NCI-H2107 treated with DMSO at 0.1 percent for 48 hours (cell line): Measurements from ENCODE around the gene PTPRD.

Experiments
- DNase-seq: peaks from one replicate; lab custom pipeline; 2025; ENCODE audit not compliant: unreplicated experiment; lab: John Stamatoyannopoulos, UW

Gene PTPRD

DNA sequence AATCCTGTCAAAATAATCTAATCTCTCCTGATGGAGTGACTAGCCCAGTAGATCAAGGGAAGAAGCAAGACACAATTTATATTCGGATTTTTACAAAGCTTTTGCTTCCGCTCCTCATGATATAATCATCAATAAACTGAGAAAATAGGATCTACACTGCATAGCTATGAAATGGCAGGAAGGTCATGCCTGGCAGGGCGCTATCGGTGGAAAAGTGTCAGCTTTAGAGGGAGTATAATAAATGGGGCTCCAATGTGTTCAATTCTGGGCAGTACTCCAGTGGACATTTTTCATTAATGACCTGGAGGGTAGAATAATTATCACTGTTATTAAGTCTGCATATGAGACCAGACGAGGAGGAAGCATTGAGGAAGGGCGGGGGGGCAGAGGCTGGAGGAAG, 1799.9 kb downstream of the PTPRD start:
- no peak for DNase-seq

DNA sequence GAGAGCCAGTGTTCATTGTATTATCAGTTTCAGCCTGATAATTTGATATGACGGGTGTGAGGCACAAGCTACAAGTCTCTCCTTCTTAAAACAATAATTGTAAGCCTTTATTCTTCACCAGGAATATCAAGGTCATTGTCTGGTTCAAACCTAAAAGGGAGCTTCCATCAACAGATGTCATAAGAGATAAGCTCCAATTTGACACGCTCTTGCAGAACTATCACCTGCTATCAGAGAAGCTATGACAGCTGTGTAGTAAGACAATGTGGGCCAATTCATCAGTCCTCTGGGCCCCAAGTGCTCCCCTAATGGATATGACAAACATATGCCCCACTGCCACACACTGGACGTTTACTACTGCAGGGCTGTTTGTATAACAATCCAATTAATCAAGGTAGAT, 1803.1 kb downstream of the PTPRD start:
- DNase-seq, result no peak

DNA sequence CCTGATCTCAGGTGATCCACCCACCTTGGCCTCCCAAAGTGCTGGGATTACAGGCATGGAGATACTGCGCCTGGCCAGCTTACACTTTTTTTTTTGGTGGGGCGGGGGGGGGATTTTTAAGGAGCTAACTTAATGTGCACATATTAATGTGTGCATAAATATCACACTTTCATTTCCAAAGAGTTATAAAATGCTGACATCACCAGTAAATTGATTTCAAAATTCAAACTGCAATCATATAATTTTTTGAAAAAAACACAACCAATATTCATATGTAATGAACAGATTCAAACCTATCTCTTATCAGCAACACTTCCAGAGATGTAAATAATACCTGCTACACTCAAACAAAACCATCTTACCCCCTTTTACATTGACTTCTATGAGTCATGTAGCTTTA, 1806.7 kb downstream of the PTPRD start:
- no peak for DNase-seq

DNA sequence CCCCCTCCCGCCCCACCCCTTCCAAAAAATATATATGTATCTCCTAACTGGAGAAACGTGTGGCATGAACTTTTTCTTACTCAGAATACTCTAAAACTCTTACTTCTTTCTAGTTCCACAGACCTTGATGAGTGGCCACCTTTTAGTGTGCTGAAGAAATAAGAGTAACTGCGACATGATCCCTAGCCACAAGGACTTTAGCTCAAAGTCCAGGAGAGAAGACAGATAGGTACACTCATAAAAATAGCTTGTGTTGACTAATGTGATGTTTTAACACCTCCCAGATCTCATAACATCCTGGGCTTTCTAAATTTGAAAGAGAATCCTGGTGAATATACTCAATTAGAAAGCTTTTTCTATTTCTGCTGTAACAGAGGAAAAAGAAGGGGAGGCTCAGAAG, 1808.2 kb downstream of the PTPRD start:
- DNase-seq, result no peak

DNA sequence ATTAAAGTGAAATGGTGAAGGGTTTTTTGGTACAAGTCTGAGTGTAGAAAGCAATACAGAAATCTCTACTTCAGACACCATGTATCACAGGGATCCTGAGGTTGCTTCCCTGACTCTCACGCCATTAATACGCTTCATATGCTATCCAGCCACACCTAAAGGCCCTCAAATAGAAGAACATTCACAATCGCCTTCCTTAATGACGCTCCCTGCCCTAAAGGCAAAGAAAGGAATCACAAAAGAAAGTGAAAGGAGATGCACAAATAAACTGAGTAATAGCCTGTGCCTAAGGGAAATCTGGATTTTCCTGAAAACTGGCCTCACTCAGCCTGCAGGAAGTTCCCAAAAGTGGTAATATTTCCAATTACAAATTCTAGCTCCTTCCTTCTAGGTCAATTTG, 1810.6 kb downstream of the PTPRD start:
- no peak for DNase-seq

DNA sequence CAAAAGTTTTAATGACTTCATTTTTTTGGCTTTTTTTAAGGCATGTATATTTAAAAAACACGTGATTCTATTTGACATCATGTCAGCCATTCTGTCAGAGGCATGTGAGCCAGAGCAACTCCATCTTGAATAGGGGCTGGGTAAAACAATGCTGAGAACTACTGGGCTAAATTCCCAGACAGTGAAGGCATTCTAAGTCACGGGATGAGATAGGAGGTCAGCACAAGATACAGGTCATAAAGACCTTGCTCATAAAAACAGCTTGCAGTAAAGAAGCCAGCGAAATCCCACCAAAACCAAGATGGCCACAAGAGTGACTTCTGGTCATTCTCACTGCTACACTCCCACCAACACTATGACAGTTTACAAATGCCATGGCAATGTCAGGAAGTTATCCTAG, 1812.6 kb downstream of the PTPRD start:
- DNase-seq, result no peak

DNA sequence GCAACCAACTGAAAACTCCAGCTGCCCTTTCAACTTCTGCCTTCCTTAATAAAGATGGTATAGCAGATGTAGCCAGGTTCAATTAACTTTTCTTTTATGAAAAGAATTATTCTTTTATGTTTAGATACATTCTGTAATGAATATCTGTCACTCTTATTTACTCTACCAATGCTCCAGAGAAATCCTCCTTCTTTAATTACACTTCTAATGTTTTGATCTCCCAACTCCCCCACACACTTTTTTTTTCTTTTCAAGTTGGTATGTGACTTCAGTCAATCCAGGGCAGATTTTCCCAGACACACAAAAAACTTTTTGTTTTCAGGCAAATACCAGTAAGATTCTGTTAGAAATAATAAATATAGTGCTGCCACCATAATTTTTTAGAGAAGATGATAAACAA, 1813.2 kb downstream of the PTPRD start:
- no peak for DNase-seq

DNA sequence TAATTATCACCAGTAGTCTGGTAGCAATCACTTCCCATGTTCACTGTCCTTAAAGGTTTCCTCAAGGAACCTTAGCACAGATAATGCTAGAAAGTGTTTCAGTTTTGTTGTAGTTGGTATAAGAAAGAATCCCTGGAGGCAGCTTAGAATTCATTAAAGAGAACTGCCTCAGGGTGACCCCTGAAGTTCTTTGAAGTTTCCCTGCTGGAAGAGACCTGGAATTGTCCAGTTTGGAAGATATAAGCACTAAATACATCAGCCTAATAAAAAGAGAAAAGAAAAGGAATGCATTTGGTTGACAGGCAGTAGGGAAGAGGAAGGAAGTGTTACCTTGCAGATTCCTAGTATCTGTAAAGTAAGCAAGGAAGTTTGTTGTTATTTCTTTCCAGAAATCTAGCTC, 1813.6 kb downstream of the PTPRD start:
- no peak for DNase-seq

DNA sequence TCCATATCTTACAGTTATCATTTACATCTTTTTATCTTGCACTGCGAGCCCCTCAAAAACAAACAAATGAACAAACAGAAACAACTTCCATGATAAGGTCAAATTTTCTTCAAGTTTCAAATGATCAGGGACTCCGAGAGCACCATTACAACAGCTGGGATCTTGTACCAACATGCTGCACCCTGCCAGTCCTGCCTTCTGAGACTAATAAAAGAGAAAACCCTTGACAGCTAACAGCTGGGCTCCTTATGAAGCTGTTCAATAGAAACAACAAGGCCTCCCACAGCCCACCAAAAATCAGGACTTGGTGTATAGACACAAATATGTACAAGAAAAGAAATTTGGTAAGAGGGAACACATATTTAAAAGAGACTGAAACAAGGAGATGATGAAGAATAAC, 1828.0 kb downstream of the PTPRD start:
- DNase-seq, result no peak

DNA sequence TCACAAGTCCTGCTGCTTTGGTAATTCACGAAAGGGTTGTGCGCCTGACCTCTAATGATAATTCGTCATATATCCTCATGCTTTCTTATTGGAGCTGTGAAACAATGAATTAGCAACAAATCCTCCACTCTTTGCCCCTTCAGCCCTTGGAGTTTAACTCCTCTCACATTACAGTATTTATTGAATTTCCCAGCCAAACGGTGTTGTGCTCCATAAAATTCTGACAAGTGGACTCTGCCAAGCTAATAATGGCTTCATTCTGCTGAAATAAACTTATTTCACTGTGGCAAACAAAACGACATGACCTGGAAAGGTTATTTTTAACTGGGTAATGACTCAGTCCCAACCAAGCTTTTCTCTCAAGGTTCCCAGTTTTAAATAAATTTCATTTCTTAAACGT, 1828.9 kb downstream of the PTPRD start:
- no peak for DNase-seq

DNA sequence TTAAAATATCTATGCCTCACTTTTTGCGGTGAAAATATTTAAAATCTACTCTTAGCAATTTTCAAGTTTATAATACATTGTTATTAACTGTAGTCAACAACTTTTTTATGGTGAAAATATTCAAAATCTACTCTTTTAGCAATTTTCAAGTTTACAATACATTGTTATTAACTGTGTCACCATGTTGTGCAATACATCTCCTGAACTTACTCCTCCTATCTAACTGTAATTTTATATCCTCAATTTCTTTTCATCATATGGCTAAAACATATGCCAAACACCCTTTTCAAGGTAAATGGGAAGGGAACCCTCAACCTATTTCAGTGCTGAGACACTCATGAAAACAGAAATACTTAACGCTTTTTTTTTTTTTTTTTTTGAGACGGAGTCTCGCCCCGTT, 1830.6 kb downstream of the PTPRD start:
- DNase-seq, result no peak

DNA sequence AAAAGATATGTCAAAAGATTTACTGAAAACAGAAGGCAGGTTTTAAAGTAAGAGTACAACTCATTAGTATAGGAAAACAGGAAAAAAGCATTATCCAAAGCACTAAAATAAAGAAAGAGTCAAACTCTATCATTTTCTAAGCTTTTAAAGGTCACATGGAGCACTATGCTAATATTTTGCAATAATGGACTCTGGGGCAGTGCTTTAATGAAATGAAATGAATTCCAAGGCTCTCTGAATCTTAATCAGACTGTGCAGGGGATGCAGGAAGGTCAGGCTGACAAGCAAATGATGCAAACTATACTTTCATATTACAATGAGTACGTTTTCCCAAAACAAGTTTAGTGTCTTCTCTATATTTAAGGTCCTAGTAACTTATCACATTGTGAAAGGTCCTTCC, 1831.3 kb downstream of the PTPRD start:
- no peak for DNase-seq

DNA sequence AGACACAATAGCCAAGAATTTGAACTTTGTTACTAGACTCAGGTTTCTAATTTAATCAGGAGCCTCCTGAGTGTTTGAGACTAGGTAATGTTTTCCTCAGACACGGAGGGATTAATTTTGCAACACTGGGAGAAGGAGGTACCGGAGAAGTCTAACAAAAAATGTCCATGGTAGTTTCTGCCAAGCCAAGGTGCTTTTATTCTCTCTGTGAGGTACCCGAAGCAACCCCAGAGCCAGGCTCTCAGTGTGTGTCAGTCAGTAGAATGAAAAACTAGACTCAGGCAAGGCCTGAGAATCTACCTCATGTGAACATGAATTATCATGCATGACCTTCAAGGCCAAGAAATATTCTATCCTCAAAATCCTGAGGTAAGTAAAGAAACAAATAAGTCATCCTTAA, 1832.4 kb downstream of the PTPRD start:
- no peak for DNase-seq

DNA sequence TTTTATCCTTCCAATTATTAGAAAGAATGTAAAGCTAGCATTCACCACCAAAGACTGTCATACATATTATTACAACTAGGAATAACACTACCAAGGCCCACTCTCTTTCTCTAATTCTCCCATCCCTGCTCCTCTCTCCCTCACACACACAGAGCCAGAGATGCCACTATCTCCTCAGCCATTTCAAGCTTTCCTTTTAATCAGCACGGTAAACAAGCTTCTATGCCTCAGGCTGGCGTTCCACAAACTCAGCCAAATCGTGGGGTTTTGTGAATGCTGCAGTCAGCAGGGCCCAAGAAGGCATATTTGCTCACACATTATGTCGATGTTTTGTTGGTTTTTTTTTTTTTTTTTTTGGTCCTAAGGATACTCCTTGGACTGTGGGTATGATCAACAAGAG, 1833.3 kb downstream of the PTPRD start:
- DNase-seq, result no peak

DNA sequence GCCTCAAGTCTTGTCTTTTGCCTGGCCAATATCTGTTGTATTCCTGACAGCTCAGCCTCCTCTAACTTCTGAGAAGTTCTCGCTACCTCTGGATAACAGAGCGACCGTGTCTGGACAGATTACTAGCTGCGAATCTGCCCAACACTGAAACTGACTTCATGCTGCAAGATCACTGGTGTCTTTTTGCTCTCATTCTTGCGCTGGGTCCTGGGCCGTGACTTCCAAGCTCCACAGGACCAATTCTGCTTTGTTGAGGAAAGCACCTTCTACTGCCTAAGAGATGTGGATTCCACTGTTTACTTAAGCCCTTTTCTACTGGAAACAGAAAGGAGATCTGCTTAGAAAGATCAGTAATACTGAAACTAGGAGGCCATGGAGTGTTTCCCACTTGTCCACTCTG, 1834.4 kb downstream of the PTPRD start:
- DNase-seq, result no peak

DNA sequence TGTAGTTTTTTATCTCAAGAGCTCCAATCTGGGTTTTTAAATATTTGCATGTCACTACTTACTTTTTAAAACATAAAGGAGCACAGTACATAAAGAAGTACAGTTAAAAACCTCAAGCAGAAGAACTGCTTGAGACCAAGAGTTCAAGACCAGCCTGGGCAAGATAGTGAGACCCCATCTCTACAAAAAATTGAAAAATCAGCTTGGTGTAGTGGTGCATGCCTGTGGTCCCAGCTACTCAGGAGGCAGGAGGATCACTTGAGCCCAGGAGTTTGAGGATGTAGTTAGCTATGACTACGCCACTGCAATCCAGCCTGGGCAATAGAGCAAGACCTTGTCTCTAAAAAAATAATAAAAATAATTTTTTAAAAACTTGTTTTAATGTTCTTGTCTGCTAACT, 1840.5 kb downstream of the PTPRD start:
- DNase-seq, result no peak

DNA sequence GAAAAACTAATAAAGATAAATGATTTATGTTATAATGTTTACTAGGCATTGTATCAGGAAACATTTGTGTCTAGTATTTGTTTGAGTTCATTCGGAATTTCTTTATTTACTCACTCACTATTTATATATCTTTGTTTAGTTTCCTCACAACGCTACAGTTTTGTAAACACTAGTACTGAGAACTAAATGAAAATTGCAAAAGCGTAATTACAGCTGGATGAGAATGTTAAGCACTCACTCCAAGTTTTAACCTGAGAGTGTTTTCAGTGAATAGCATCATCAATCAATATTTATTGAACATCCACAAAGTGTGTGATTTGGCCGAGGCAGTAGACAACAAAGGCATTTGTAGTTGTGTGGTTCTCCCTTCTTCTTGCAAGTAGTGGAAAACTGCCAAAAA, 1843.6 kb downstream of the PTPRD start:
- DNase-seq, result no peak

DNA sequence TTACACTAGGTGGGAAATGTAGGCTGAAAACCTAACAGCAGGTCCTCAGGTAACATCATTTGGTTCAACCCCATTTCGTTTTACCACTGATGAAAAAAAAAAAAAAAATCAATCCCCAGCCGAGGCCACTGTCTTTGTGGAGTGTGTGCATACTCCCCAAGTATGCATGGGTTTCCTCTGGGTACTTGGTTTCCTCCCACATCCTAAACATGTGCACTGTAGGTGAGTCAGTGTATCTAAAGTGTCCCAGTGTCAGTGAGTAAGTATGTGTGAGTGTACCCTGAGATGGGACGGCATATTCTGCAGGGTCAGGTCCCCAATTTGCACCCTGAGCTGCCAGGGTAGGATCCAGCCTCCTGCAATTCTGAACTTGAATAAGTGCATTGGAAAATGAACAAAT, 1846.7 kb downstream of the PTPRD start:
- DNase-seq, result no peak

DNA sequence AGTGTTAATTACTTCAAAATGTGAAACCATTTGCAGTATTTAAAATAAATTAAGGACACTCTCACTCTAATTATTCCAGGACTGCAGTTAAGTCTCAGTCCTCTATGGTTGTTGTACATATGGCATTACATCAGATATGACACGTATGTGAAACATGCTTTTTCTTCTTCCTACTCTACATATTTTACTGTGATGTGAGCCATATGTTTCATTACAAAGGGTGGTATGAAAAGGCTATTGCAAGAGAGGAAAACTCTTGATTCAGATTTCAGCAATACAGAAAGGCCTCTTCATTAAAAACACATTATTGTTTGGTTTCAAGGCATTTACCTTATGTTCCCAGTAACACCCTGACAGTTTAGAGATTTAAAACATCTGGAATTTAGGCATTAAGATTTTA, 1848.8 kb downstream of the PTPRD start:
- no peak for DNase-seq

DNA sequence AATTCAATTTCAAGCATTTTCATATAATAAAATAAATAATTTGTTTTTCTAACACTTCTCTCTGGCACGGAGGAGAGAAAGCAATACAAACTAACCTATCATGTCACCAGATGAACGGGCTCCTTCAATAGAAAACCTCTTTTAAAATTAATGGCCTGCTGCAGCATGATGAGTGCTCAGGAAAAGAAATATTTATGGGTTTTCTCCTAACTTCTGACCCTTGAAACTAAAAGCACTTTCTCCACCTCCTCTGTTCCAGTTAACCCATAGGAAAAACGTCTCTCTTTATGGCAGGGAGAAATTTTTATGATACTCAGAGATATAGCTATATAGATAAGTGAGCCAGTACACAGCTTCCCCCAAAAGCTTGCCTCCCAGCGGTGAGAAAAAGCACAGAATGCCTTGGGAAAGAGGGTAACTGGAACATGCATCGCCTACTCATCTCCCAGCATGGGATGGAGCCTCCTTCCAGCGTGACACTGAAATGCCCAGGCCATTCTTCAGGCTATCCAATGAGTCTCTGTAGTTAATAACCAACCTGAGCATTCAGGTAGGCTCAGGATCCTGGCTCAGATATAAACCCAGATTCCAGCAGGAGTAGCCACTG, 1850.2 kb downstream of the PTPRD start:
- DNase-seq, result no peak

DNA sequence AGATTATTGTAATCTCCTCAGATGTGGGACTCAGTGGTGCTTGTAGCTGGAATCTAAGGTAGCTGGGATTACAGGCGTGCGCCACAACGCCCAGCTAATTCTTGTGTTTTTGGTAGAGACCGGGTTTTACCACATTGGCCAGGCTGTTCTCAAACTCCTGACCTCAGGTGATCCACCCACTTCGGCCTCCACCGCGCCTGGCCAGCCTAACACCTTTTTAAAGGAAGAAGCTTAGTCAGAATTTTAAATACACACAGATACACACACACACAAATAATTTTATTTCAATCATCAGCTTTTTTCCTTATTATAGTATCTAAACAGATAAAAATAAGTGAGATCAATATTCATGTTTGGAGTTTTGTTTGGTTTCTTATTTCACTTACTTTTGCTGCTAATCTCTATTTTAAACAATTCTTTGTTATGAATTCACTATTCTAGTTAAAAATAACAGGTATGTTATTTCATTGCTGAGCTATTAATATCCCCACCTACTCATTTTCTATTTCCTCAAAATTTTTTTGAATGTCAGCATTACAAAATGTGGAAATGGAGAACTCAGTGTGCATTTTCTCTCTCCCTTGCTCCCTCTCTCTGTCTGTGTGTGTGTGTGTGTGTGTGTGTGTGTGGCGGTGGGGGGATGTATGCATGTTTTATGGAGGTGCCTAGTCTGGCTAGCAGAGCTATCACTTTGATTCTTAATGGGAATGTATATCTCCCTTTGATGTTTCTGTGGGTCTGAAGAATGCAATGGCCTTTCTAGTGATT, 1852.6 kb downstream of the PTPRD start:
- DNase-seq, result no peak

DNA sequence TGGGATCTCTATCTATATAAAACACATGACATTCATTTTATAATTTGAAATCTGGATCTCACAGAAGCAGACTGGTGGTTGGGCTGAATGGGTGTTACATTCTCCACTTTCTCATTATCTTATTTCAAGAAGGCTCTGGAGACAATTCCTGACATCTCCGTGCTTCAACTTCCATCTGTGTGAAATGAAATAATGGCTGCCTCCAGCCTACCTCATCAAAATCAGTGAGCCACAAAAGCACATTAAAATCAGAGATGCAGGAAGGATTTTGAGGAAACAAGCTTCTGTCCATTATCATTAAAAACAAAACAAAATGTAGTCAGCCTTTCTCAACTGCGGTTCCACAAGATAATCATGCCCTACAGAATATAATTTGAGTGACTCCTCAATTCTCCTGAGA, 1854.9 kb downstream of the PTPRD start:
- DNase-seq, result no peak

DNA sequence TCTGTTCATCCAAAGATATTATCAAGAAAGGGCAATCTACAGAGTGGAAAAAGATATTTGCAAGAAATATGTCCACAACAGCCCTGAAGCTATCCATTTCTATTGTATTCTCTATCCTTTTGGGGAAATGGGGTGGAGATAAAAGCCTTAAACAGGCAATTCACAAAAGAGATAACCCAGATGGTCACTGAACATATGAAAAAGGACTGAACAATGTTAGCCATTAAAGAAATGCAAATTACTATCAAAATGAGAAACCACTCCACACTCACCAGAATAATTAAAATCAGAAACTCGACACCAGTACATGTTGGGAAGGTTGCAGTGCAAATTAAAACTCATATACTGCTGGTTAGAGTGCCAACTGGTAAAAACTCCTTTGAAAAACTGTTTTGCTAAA, 1858.1 kb downstream of the PTPRD start:
- no peak for DNase-seq
